Activated naive CD4-positive, alpha-beta T cell treated with anti-CD3 and anti-CD28 coated beads, Interleukin-2, amount 50 U/mL, for 24 hours (primary cell): ENCODE data around the gene SH3BP5L.

Source experiments
- H3K27ac Mint-ChIP-seq: one replicate; pipeline ENCODE4 v1.8.0; 2021; ENCODE audit warnings: mild to moderate bottlenecking, mixed read lengths
- H3K27me3 Mint-ChIP-seq: one replicate; pipeline ENCODE4 v1.8.0; 2021; ENCODE audit warnings: mixed read lengths
- H3K36me3 Mint-ChIP-seq: one replicate; pipeline ENCODE4 v1.8.0; 2021; ENCODE audit warnings: mixed read lengths
- H3K4me1 Mint-ChIP-seq: one replicate; pipeline ENCODE4 v1.8.0; 2021; ENCODE audit warnings: mixed read lengths
- H3K4me3 Mint-ChIP-seq: one replicate; pipeline ENCODE4 v1.8.0; 2021; ENCODE audit warnings: mild to moderate bottlenecking, mixed read lengths
- H3K9me3 Mint-ChIP-seq: one replicate; pipeline ENCODE4 v1.8.0; 2021; ENCODE audit warnings: mixed read lengths

Gene SH3BP5L

DNA sequence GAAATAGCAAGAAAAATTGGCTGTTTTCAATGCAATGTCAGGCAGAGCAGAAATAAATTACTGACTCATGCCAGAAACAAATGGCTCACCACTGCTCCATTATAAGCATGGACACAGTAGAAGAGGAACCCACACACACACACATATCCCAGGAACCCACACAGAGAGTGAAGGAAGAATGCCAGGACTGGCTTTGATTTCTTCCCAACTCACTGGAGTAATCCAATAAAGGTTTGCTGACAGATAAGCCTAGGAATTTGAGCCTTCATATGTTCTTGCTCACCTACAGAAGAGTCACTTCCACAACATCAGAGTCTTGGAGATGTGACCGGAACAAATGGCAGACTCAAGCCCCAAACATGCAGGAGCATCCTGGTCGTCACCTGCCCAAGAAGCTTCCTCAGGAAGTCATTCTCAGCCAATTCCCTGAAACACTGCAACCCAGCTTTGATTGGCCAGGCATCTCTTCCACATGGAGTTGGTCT lies 2.2 kb downstream of the SH3BP5L start:
- no peaks in the 10 kb centered on the region for H3K9me3 Mint-ChIP-seq

DNA sequence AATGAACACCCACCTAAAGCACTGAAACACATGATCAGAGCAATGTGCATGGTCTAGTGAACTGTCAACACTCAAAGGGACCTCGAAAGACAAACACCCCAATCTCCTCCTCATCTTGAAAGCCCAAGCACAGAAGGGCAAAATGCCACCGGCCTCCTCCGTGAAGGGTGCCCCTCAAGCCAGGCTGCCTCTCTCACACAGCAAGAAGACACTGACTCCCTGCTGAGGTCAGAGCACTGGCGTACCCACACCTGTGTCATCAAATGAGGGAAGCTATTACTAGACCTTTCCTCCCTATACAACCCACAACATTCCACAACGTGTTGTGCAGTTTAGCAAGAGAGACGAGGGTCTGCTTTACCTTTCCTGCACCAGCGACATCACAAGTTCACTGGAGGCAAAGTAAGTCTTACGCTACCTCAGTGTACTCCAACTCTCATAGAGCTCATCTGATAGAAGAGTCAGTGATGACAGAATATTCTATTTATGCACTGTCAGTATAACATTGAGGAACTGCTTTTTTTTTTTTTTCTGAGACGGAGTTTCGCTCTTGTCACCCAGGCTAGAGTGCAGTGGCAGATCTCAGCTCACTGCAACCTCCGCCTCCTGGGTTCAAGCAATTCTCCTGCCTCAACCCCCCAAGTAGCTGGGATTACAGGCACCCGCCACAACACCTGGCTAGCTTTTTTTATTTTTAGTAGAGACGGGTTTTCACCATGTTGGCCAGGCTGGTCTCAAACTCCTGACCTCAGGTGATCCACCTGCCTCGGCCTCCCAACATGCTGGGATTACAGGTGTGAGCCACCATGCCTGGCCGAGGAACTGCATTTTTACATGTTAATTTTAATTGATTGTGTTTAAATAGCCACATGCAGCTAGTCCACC lies 3.3 kb downstream of the SH3BP5L start:
- Mint-ChIP-seq H3K4me1 (peaks cover 88% of the 10 kb centered on the region), H3K4me3 (peak overlapping the region; percentile 94), H3K27me3 (no peaks in the 10 kb centered on the region), H3K27ac (no peak overlapping the region), H3K9me3 (no peaks in the 10 kb centered on the region), H3K36me3 (peaks cover 9% of the 10 kb centered on the region)

More for the DNA sequence above, 2.2 kb downstream of the SH3BP5L start:
- no peaks in the 10 kb centered on the region for H3K27me3 Mint-ChIP-seq
- peak overlapping the region; percentile 94 for H3K4me3 Mint-ChIP-seq
- H3K36me3 Mint-ChIP-seq, result peaks cover 9% of the 10 kb centered on the region
- peaks cover 76% of the 10 kb centered on the region for H3K4me1 Mint-ChIP-seq
- no peak overlapping the region for H3K27ac Mint-ChIP-seq

DNA sequence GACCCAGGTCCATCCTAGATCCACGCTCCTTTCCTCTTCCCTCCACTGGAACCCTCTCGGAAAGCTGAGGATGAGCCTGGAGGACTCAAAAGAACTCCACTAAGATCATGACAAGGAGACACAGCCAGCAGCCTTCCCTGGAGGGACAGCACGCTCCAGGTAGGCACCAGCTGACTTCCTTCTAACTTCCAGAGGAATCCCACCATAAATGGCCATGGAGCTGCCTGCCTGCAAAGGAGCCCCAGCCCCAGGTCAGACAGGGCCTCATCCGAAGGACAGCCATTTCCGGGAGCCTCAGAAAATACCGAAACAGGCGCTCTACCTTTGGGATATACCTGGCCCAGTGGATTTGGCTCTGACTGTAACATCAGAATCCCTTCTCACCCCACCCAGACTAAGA lies 4.1 kb downstream of the SH3BP5L start:
- Mint-ChIP-seq H3K4me3 (no peak overlapping the region), H3K27ac (no peak overlapping the region), H3K9me3 (no peaks in the 10 kb centered on the region), H3K27me3 (no peaks in the 10 kb centered on the region), H3K4me1 (peaks cover 92% of the 10 kb centered on the region), H3K36me3 (peaks cover 9% of the 10 kb centered on the region)

DNA sequence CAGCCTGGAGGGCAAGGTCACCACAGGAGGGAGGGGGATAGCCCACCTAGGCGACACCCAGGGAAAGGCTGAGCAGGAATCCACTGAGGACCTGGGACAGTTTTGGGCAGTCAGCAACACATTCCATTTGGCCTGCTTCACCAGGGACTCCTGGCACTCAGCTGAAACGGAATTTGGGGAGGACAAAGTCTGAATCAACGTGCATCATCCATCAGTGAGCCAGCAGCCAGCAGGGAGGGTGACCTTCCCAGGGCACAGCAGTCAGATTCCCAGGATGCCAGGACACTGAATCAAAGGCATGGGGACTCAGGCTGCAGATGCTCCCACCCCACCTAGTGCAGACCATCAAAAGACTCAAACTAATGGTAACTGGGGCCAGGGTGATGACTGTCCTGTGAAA lies 4.6 kb downstream of the SH3BP5L start:
- Mint-ChIP-seq H3K9me3 (no peaks in the 10 kb centered on the region), H3K4me3 (no peak overlapping the region), H3K4me1 (peaks cover 95% of the 10 kb centered on the region), H3K36me3 (peaks cover 9% of the 10 kb centered on the region), H3K27me3 (no peaks in the 10 kb centered on the region), H3K27ac (no peak overlapping the region)

DNA sequence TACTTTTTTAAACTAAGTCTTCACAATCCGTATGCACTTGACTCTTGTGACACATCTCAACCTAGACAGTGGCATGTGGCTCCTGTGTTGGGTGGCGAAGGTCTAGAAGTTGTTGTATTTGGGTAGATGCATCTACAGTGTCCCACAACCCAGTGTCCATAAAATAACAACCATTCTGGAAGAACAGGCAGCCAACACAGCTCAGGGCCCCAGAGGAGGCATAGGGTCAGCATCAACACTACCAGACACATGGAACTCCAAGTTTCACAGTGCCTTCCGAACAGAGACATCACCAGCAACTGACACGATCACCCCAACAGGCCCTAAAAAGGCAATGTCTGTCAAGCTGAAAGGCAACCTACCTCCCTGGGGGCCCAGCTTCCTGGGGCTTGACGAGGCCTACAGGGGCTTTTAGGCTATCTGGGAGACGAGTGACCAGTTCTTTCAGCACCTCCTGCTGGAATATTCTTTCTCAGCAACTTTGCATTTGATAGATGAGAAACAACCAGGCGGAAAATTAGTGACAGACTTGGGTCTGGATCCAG lies 5.6 kb downstream of the SH3BP5L start:
- no peak overlapping the region for H3K4me3 Mint-ChIP-seq
- no peaks in the 10 kb centered on the region for H3K27me3 Mint-ChIP-seq
- H3K9me3 Mint-ChIP-seq, result no peaks in the 10 kb centered on the region
- H3K36me3 Mint-ChIP-seq, result peaks cover 15% of the 10 kb centered on the region
- peaks cover 97% of the 10 kb centered on the region for H3K4me1 Mint-ChIP-seq
- H3K27ac Mint-ChIP-seq, result no peak overlapping the region

DNA sequence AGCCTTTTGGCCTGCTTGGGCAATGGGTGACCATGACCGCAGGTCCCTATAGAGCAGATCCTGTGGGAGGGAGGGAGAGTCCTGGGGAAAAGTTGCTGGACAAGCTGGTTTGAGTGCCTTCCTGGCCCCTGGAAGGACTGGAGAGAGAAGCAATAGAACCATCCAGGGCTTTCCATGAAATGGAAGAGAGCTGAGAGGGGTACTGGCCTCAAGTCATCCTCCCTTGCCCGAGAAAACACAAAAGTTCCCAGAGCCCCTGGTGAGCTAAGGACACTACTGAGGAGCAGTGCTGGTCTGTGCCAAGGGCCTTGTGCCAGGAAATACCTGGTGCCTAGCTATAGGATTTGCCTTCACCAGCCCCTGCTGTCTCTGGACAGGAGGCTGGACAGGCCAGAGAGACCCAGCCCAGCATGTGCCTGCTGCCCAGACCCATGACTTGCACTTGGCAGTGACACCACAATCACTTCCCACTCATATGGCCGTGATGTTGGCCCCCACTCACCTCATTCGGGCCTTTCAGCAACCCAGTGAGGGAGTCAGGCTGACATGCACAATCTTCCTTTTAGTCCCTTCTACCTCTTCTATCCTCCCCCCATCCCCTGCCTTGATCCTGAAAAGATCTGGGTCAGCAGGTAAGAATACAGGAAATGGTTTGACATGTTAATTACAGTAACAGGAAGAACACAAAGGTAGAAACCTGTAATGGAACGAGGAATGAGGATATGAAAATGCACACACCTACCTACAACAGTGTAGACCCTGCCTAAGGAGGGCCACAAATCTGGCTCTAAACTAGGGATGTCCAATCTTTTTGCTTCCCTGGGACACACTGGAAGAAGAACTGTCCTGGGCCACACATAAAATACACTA lies 7.0 kb downstream of the SH3BP5L start:
- Mint-ChIP-seq H3K36me3 (peaks cover 14% of the 10 kb centered on the region), H3K27ac (peak overlapping the region; percentile 43), H3K9me3 (no peaks in the 10 kb centered on the region), H3K27me3 (no peaks in the 10 kb centered on the region), H3K4me1 (peaks cover 90% of the 10 kb centered on the region), H3K4me3 (peak overlapping the region; percentile 5)

DNA sequence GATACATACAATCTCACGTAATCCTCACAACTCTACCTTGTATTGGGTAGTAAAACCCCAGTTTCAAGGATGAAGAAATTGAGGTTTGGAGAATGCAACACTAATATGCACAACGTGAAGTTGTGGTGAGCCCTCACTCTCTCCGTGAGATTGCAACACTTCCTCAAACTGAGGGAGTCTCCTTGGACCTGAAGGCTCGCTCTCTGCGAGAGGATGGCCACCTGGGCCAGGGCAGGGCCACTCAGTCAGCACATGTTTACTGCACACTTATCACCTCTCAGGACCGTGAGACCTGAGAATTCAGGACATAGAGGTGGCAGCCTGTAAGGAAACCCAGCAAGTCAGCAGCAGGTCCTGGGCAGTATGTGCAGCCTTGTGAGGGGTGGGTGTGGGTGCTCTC lies 8.7 kb downstream of the SH3BP5L start:
- no peaks in the 10 kb centered on the region for H3K27me3 Mint-ChIP-seq
- H3K4me1 Mint-ChIP-seq, result peaks cover 73% of the 10 kb centered on the region
- peak overlapping the region; percentile 52 for H3K4me3 Mint-ChIP-seq
- no peaks in the 10 kb centered on the region for H3K9me3 Mint-ChIP-seq
- peaks cover 18% of the 10 kb centered on the region for H3K36me3 Mint-ChIP-seq
- H3K27ac Mint-ChIP-seq, result peak overlapping the region; percentile 71

DNA sequence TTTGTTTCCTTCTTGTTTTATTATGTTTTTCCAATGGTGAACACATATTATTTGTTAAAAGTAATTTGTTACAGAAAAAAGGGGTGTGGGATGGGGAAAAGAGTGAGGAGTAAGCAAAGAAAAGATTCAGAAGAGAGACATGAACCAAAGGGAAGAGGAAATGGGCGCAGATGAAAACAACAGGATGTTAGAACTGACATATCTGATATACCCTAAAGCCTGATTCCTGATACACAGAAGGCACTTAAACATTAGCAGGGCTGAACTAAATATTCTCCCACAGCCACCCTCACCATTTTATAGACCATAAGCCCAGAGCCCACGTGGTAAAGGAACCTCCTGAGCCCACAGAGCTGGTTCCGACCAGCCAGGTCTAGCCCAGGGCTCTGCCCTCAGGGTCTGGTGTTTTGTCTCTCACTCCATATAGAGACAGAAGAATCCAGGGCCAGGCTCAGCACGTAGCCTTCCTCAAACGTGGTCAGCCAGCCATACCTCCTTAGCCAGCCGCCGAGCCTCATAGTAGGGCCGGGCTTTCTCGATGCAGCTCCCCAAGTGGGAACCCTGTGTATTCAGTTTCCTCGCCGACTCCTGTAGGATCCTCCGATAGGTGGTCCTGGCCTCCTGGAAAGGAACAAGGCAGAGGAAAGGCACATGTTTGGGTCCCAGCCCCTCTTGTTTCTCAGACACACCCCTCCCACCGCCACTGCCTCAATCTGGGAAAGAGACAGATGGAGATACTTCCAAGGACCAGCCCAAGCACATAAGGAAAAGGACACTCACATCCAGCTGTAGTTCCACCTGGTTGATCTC lies 9.5 kb downstream of the SH3BP5L start:
- Mint-ChIP-seq H3K27me3 (no peaks in the 10 kb centered on the region), H3K27ac (peak overlapping the region; percentile 97), H3K4me1 (peaks cover 65% of the 10 kb centered on the region), H3K9me3 (no peaks in the 10 kb centered on the region), H3K36me3 (peaks cover 20% of the 10 kb centered on the region), H3K4me3 (peak overlapping the region; percentile 52)

DNA sequence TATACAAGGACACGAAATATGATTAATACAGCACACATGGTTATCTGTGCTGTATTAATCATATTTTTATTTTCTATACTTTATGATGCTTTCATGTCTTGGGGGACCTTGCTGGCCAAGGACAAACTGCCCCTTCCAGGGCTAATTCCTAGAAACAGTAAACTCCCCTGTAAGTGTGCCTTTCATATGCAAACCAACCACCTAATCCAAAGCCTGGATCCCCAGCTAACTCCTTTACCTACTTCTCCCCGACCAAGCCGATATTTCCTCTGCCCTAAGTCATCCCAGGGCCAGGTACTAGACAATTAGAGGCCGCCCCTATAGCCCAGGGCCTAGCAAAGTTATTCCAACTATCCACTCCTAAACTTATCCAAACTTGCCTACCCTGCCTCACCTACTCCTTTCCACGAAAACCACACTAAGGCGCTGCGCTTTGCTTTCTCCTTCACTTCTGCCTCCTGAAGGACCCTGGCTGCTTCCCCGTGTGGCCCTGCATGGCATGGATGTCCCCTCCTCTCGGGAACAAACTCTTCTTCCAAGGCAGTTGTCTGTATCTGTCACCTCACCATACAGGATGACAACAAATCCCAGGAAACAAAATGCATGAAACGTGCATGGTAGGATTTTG lies 10.2 kb downstream of the SH3BP5L start:
- Mint-ChIP-seq H3K27me3 (no peaks in the 10 kb centered on the region), H3K27ac (peak overlapping the region; percentile 97), H3K36me3 (peaks cover 20% of the 10 kb centered on the region), H3K9me3 (no peaks in the 10 kb centered on the region), H3K4me1 (peaks cover 58% of the 10 kb centered on the region), H3K4me3 (peak overlapping the region; percentile 52)

DNA sequence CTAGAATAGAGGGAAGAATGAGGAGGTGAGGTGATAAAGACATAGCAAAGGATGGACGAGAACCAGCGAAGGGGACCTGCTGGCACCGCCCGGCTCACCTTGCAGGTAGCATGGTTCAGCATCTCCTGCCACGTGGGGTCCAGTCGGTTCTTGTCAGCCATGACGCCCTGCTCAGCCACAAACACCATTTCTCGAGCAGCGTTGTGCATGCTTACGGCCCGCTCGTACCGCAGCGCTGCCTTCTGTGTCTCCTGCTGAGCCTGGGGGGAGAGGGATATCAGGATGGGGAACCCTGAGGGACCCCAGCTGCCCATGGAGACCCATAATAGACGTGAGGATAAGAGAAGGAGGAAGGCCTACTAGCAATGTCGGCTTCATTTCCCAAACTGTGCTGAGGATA lies 11.4 kb downstream of the SH3BP5L start:
- Mint-ChIP-seq H3K4me1 (peaks cover 46% of the 10 kb centered on the region), H3K36me3 (peaks cover 17% of the 10 kb centered on the region), H3K27ac (peak overlapping the region; percentile 19), H3K4me3 (no peak overlapping the region), H3K27me3 (no peaks in the 10 kb centered on the region), H3K9me3 (no peaks in the 10 kb centered on the region)

DNA sequence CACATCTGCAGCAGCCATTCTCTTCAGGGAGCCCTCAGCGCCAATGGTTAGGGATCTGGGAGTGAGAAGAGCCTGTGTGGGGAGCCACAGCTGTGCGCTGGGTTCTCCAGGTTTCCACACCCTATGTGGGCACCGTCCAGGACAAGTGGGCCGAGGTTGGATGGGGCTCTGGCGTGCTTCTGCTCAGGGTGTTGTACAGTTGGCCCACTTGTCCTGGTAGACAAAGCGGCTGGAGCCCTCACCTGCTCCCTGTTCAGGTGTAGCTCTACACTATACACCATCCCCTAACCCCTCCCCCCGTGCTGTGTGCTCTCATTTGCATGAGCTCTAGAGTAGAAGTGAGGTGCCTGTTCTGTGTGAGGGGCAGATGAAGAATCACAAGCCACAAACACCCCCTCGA lies 12.2 kb downstream of the SH3BP5L start:
- Mint-ChIP-seq H3K27ac (no peak overlapping the region), H3K4me1 (peaks cover 38% of the 10 kb centered on the region), H3K27me3 (no peaks in the 10 kb centered on the region), H3K36me3 (peaks cover 17% of the 10 kb centered on the region), H3K4me3 (no peak overlapping the region), H3K9me3 (no peaks in the 10 kb centered on the region)

DNA sequence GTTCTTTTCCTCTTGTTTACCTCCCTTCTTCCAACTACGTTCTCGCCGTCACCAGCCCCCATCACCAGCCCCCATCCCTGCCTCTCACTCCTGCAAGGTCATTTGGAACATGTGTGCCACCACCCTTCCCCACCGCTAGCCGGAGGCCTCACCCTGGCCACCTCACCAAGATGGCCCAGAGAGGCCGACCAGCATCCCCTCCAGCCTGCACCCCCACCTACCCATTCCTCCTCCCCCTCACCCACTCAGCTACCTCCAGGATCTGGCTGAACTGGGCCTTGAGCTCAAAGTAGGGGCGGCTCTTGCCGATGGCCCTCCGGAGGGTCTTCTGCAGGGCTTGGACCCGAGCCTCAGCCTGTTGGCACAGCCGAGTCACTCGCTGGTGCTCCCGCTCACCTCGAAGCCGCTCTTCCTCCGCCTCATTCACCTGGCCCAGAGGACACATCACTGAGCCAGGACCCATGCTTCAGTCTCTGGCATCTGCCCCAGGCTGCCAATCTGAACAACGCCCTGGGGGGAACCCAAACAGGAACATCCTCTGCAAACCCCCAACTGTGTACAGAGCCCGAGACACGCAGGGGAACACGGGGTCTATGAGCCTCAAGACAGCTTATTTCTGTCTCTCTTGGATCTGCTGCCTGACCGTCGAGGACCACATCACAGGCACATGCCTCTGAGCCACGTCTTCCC lies 12.8 kb downstream of the SH3BP5L start:
- Mint-ChIP-seq H3K27ac (no peak overlapping the region), H3K9me3 (no peaks in the 10 kb centered on the region), H3K4me1 (peaks cover 32% of the 10 kb centered on the region), H3K36me3 (peaks cover 17% of the 10 kb centered on the region), H3K27me3 (no peaks in the 10 kb centered on the region), H3K4me3 (no peak overlapping the region)

DNA sequence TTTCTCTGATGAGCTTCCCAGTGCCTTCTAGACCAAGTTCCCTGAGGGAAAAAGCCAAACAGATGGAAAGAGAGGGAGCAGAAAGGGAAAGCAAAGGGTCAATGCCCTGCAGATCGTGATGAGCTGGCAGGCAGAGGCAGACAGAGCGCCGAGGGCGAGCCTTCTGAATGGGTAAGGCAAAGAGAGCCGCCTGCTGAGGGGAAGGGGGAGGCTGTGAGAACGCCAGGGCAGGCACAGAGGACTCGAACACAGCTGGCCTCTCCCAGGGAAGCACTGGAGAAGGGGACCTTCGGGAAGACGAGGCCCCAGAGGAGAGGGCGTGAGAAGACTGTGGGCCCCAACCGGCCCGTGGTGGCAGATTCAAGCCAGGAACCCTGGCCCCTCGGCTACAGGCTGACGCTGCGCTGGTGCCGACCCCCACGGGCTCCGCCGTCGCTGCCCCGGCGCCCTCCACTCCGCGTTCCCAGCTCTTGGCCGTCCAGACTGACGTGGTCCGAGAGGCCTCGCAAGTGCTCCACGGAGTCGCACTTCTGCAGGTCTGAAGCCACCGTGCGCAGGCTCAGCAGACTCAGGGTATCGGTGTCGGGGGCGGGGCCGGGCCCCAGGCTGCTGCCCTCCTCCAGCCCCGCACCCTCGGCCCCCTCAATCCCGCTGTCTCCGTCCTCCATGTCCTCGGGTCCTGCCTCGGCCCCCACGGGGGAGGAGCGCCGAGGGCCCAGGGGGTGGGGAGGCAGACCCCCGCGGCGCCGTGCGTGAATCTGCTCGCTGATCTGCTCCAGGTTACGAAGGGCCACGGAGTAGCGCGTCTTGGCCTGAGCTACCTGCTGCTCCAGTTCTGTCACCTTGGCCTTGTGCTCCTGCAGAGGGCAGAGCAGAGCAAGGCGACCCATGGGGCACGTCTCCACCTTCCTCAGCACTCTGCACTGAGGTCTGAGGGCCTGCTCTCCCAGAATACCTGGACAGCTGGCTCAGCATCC lies 13.9 kb downstream of the SH3BP5L start:
- Mint-ChIP-seq H3K27me3 (no peaks in the 10 kb centered on the region), H3K36me3 (peaks cover 17% of the 10 kb centered on the region), H3K4me1 (peaks cover 21% of the 10 kb centered on the region), H3K27ac (no peak overlapping the region), H3K9me3 (no peaks in the 10 kb centered on the region), H3K4me3 (no peak overlapping the region)
